CD1c-positive myeloid dendritic cell (primary cell): Measurements from ENCODE around the gene GGT5.
"Not testable (repeated sequence)": the region's sequence is repeated elsewhere in the genome, so short reads cannot be mapped to it uniquely, and the experiment has no call there.

Experiments used
- DNase-seq: peaks from one replicate; pipeline ENCODE4 v3.0.0-alpha.2; 2016; ENCODE audit errors: extremely low spot score

GGT5 gene, protein sequence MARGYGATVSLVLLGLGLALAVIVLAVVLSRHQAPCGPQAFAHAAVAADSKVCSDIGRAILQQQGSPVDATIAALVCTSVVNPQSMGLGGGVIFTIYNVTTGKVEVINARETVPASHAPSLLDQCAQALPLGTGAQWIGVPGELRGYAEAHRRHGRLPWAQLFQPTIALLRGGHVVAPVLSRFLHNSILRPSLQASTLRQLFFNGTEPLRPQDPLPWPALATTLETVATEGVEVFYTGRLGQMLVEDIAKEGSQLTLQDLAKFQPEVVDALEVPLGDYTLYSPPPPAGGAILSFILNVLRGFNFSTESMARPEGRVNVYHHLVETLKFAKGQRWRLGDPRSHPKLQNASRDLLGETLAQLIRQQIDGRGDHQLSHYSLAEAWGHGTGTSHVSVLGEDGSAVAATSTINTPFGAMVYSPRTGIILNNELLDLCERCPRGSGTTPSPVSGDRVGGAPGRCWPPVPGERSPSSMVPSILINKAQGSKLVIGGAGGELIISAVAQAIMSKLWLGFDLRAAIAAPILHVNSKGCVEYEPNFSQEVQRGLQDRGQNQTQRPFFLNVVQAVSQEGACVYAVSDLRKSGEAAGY

DNA sequence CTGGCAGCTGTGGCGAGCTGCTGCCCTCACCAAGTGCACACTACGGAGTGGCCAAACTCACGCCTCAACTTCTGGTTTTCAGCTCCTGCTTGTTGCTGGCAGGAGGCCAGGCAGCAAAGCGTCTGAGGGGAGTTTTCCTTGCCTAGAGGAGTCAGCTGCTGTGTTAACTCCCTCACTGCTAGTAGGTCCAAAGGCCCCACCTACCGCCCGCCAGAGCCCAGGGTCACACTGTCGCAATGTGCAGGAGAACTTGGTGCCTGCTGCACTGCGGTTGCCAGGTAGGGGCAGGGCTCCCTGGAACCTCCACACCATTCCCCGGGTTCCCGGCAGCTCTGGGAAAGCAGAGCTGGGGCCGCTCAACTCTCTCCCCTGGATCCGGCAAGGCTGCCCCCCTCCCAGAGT, at the start of gene GGT5:
Gene GGT5 (minus strand): TSS at position 53 of the 402 bp plus-strand sequence. CDS start 357 bp downstream, outside the sequence.
- not testable (repeated sequence) for DNase-seq

DNA sequence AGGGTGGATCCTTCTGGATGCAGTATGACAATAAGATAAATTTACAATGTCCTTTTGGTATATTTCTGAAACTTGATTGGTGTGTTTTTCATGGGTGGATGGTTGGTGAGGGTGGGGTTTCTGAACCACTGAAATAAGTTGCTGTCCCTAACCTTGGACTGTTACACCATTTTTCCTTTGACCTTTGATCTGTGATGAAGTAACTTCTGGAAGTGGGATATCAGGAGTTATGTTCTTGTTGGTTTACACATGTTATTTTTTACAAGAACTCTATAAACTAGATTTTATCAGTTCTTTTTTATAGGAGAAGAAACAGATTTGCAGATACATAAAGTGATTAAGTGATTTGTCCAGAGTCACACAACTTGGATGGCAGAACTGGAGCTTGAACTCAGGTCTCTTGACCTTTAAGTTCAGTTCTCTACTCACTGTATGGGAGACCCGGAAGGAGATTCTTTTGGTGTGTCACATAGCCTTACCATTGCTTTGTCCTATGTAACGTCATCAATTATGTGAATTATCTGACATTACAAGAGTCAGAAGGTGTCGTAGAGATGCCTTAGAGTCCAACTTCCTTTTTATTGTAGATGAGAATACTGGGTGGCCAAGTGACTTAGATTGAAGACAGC, 47.4 kb upstream of the GGT5 start:
- not testable (repeated sequence) for DNase-seq

DNA sequence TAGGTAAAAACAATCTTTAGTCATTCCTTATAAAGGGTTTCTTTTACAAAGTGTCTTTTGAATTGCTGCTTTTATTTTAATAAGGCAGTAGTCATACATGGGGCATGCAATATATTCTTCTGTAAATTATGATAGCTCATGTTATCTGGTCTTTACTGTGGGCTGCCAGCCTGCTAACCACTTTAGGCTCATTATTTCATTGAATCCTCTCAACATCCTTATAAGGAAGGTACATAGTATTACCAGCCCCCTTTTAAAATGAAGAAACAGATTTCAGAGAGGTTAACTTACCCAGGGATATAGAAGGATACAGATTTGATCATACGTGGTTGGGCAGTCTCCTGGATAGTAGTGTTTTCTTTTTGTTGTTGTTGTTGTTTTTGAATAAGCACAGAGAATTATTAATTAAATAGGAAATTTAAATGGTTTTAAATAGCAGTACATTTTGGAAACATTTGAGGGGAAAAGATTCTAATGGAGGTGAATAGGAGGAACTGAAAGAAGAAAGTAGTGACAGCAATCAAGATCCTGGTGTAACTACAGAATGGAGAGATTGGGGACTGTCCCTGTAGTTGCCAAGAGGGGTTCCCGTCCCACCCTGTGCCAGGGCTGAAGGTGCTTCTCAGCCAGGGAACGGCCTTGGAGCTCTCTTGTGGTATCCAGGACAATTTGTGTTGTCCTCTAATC, 46.8 kb upstream of the GGT5 start:
- no peak for DNase-seq

DNA sequence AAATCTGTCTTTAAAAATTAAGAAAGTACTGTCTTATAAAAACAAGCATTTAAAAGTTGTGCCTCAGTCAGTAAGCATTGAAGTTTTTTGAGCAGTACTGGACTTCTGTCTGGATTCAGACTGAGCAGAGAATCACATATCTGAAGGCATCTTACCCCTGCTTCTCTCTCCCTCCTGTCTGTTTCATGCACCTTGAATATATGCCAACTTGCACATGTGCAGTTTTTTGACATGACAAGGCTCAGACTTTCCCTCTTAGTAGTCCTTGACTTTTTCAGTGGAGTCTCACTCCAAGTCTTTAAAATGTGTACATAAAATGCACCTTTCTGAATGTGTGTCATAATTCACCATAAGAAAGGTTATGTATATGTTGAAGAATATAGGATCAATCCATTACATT, 45.6 kb upstream of the GGT5 start:
- DNase-seq: no peak

DNA sequence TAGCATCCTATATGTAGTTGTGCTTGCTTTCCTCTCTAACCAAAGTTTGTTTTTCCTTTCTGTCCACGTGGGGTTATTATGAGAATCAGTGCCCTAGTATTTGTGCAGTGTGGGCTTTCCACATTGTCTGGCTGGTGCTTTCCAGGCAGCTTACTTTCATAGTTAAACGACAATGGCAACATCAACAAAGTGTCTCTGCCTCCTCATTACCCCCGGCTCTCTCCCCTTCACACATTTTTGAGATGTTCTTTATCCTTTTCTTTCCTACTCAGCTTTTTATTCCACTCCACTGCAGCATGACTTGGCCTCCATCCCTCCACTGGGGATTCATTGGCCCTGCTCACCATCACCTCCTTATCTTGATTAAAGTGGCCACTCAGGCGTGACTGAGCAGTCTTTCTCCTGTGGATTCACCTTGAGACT, 44.9 kb upstream of the GGT5 start:
- DNase-seq: no peak

DNA sequence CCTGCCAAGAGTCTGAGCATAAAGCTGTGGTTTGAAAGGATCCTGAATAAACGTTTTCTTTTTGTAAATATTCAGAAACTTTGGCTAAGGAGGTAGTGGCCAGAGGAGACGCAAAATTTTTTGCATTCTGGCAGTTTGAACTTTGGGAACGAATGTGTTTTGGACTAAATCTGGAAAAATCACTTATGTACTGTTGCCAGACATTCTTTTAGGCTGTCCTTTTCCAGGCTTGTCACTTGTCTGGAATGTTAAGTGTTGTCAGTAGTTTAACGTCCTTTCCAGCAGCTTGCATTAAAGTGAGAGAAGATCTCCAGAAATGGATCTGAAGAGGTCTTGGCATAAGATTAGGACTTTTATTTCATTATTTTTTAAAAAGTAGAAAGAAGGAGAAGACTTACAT, 44.2 kb upstream of the GGT5 start:
- no peak for DNase-seq

DNA sequence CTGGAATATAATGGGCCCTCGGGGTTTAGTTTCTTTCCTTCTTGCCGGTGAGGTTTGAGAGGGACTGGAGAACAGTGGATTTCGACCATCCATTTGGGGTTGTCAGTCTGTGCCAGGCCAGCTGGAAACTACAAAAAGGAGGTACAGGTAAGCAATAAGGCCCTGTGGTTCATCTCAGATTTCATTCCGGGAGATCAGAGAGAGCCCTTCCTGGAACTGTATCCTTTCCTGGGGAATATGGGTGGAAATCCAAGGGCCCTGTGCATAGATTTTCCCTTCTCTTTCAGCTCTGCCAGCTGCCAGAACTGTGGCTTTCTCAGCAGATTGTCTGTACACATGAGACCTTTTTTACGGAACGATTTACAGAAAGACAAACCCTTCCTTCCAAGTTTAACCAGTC, 42.9 kb upstream of the GGT5 start:
- DNase-seq: not testable (repeated sequence)

DNA sequence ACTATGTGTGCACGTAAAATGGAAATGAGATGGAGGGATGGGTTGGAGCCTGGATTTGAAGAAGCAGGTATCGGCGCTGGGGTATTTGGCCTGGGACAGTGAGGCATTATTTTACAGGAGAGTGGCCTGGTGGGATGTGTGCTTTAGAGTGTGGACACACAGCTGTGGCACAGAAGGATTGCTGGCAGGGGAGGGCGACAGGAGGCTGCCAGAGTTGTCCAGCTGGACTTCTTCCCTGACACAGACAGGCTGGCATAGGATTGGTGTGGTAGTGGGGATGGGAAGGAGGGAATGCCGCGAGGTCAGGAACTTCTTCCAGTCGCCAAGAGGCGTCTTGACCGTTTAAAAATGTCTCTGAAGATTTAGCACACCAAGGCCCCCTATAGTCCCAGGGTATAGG, 42.3 kb upstream of the GGT5 start:
- DNase-seq: not testable (repeated sequence)

DNA sequence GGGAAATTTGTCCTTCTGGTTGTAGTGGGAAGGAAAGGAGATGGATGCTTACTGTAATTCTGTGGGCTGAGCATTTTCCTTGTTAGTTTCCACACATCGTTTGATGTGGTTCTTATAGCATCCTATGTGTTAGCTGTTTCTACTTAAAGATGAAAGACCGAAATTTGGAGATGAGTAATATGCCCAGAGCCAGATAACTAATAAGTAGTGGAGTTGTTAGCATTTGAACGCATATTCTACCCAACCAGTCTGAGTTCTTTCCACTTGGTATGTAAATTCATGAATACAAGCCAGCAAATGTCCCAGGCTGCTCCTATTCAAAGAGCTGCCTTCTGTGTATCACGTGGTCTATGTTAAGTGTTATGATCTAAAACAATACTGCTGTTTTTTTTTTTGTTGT, 40.4 kb upstream of the GGT5 start:
- DNase-seq: no peak

DNA sequence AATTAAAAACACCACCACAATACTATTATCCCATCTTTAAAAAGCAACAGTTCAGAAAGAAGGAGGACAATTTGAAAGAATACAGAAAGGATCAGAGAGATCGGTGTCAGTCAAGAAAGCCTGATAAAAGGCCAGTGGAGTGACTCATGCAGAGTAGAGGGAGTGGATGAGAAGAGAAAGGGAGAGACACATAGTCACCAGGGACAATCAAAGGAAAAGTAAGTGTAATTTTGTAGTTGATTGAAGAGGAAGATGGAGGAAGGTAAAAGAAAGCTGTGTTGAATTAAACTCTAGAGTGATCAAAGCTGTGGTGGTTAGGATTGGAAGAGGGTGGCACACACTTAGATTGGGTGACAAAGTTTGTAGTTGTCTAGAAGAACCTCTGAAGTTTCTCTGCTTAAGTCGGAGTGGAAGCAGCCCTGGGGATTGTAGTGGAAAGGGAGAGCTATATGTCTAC, 39.9 kb upstream of the GGT5 start:
- no peak for DNase-seq

DNA sequence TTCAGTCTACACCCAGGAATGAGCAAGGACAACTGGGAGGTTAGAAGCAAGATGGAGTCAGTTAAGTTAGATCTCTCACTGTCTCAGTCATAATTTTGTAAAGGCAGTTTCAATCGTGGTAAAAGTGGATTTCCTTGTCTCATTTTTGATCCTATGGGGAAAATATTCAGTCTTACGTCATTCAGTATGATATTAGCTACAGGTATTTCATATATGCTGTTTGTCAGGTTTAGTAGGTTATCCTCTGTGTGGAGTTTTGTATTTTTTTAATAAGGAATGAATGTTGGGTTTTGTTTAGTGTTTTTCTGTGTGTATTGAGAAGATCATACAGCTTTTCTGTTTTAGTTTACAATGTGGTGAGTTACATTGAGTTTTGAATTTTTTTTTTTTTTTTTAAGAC, 37.5 kb upstream of the GGT5 start:
- no peak for DNase-seq

DNA sequence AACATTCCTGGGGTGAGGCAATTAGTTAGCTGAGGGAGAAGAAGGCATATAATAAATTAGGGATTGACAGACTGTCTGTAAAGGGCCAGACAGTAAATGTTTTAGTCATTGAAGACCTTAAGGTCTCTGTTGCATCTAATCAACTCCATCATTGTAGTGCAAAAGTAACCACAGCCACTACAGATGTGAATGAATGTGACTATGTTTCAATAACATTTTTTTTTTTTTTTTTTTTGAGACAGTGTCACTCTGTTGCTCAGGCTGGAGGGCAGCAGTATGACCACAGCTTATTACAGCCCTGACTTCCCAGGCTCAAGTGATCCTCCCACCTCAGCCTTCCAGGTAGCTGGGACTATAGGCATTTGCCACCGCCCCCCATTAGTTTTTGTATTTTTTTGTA, 35.5 kb upstream of the GGT5 start:
- DNase-seq: not testable (repeated sequence)

DNA sequence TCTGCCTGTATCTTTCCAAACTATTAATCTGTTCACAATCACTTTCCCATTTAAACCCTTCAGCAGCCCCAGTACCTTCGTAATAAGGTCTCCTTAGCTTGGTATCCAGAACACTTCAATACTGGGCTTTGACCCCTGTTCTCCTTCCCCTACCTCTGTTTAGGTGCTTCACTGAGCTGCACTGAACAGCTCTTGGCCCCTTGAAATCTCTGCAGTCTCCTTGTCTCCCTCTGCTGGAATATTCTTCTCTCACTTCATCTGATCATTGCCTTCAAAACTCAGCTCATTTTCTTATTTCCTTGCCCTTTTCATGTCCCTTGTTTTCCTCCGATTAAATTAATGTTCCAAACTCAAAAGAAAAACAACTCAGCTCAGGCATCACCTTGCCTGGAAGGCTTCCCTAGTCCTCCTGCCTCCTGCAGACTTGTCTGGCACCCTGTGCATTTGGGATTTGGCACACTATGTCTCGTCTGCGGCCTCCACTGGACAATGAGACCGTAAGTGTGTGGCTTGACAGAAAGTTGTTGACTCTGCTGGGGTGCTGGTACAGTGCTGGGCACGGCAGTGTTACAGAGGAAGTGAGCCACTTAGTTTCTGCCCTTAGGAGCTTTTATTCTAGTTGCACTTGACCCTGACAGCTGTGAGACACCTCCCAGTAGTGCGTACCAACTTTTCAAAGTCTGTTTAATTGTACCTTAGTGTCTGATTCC, 30.0 kb upstream of the GGT5 start:
- not testable (repeated sequence) for DNase-seq

DNA sequence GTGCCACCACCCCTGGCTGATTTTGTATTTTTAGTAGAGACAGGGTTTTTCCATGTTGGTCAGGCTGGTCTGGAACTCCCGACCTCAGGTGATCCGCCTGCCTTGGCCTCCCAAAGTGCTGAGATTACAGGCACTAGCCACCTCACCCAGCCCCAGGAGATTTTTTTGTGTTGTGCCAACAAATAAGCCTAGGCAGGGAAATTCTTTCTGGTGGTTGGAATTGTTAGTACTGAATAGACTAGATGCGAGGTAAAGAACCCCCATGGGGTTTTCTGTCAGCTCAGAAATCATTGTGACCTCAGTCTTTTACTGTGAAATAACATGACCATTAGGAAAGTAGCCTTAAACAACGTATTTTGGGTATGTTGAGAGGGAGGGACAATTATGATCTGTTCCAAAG, 29.0 kb upstream of the GGT5 start:
- DNase-seq: not testable (repeated sequence)

DNA sequence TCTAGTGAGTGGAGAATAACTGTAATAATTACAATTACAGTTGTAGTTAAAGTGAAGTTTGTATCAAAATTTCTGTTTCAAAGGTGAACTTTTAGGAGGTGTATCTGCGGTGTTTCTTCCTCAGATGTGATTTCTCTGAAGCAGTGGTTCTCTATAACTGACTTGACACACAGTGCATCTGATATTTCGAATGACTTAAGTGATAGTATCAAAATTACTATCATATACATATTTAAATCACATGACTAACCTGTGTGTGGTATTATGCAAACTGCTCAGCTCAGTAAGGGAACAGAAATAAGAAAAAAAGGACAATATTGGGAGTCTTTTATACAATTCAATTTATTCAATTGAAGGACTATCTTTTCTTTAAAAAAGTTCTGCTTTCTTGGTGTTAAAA, 28.1 kb upstream of the GGT5 start:
- DNase-seq: not testable (repeated sequence)

DNA sequence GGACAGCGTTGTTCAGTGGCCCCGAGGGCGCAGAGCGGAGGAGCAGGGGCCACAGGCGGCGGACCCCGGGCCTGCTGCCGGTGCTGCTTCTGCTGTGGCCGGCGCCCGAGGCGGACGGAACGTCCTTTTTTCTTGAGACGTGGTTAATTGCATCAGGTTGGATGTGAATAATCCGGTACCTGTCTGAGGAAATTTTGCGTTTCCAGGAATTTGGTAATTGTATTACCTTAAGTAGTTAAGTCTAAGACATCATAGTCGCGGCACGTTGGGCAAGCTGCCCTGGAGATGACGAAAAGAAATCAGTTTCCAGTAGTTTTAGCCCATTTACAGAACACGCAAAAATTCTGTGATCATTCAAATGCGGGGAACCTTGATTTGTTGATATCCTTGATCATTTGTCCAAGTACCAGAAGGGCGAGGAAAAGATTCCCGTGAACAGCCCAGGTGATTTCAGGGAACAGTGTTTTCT, 26.5 kb upstream of the GGT5 start:
- peak; percentile 43 for DNase-seq

DNA sequence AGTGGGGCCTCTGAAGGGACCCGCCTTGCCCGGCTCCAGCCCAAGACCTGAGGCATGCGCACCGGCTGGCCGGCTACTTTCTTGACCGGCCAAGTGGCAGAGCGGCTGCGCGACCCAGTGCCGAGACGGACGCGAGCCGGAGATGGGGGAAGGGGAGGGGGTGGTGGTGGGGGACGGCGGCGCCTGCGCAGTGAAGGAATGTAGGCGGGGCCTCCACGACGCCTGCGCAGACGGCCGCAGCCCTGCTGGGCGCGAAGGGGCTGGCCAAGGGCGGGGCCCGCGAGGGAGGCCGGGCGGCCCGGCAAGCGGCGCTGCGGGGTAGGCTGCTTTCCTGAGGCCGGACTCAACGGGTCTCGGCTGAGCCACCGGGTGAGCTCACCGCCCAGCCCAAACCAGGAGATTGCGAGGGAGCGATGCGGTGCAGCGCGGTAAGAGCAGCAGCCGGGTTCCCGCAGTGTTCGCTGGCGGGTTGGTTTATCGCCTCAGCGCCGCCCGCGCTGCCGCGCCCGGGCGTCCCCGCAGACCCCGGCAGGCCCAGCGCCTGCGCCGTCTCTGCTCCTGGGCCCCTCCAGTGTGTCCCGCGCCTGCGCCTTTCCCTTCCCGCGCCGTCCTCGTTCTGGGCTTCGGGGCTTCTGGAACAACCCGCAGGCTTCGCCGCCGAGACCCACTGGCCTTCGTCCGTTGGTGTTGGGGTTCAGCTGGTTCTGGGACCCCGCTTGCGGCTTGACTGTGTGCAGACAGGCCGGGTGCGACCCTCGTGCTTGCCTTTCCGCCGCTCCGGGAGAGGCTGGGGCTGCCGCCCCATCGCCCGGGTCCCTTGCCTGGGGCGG, 25.9 kb upstream of the GGT5 start, which contains the start of gene SPECC1L:
Gene SPECC1L (plus strand): TSS at position 276 of the 830 bp plus-strand sequence. CDS start 31,401 bp downstream, outside the sequence.
- DNase-seq: peak; percentile 96

DNA sequence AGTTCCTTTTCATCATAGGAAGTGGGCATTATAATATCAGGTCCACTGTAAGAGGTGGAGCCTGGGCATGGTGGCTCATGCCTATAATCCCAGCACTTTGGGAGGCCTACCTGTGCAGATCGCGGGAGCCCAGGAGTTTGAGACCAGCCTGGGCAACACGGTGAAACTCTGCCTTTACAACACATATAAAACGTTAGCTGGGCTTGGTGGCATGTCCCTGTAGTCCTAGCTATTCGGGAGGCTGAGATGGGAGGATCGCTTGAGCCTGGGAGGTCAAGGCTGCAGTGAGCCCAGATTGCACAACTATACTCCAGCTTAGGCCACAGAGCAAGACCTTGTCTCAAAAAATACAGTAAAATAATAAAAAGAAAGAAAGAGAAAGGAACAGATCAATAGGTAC, 21.6 kb upstream of the GGT5 start:
- DNase-seq: not testable (repeated sequence)

DNA sequence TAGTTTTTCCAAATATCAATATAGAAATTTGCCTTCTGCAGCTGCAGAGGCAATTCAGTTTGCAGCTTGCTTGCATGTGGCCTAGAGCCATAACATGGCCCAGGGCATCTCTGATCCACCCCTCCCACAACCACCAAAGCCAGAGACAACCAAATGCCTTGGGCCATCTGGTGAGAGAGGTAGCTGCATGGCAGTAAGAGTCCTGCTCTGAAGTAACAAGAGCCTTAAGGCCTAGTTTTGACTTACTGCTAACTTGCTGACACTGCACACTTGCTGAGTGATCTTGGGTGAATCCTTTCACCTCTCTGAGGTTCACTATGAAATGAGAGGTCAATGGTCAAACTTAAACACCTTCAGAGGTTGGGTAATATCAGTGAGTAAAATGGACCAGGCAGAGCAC, 20.9 kb upstream of the GGT5 start:
- no peak for DNase-seq

DNA sequence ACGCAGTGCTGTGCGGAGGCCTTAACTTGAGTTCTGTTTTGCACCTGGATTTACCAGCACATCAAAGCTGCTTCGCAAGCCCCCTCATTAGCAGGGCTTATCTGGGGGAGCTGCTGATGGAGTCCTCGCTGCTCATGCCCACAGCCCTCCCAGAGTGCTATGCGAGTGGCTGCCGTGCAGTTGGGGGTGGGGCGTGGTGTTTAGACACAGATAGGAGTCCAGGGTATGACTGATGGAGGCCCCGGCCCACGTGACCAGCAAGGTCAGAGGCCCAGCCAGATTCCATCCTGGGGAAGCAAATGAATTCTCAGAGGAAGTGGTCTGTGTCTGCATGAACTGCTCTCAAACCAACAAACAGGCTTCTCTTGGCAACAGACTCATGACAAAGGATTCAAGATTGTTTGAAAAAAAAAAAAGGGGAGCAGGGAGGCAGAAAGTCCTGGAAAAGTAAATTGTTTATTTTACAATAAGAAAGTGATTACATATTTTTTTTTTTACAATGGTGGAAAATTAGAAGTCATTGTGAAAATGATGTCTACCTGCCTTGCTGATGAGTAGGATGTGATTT, 19.5 kb upstream of the GGT5 start:
- DNase-seq: not testable (repeated sequence)
